ENCODE results near the gene ABCA6. TPM values are rescaled to one million over a fixed set of nuclear protein-coding genes. Genes with fewer than 3 reads are reported as not detected.
A peak's percentile ranks its signal among the peaks of the same experiment; 100 is the strongest.

Gene ABCA6
- total and polyA plus RNA-seq, 2 of the 13 experiments (the other 11 are each of a cell fraction or from before 2014, with no cell fraction given): 0.05 to 0.11 TPM

- TF ChIP-seq FOSL2 (CRISPR knock-in tag; IDR thresholded peaks at IDR 0.05) (peak; percentile 64), TBX3 (IDR thresholded peaks at IDR 0.05; ENCODE audit: borderline replicate concordance) (no peak), CBX2 (IDR thresholded peaks at IDR 0.05; ENCODE audit: low read depth, low read length) (no peak), CBX2 (CRISPR knock-in tag; IDR thresholded peaks at IDR 0.05; ENCODE audit: low read depth) (no peak), JUNB (CRISPR knock-in tag; IDR thresholded peaks at IDR 0.05; ENCODE audit: borderline replicate concordance) (no peak), SP140L (CRISPR knock-in tag; IDR thresholded peaks at IDR 0.05; ENCODE audit: borderline replicate concordance) (no peak), SMYD3 (CRISPR knock-in tag; IDR thresholded peaks at IDR 0.05) (no peak), MLXIP (CRISPR knock-in tag; IDR thresholded peaks at IDR 0.05; ENCODE audit: borderline replicate concordance) (no peak), SRSF1 (optimal IDR thresholded peaks at IDR 0.05; ENCODE audit: low read depth, low read length) (no peak), SMC3 (IDR thresholded peaks at IDR 0.05; ENCODE audit: low read length) (no peak), HNF4G (IDR thresholded peaks at IDR 0.05; ENCODE audit: borderline replicate concordance, low read depth, low read length) (no peak), HNF4G (CRISPR knock-in tag; IDR thresholded peaks at IDR 0.05; ENCODE audit: borderline replicate concordance, low read depth) (no peak), HIC2 (CRISPR knock-in tag; IDR thresholded peaks at IDR 0.05; ENCODE audit: low read depth) (no peak), PHF8 (CRISPR knock-in tag; IDR thresholded peaks at IDR 0.05) (no peak)
- TF ChIP-seq, protein P1, sequence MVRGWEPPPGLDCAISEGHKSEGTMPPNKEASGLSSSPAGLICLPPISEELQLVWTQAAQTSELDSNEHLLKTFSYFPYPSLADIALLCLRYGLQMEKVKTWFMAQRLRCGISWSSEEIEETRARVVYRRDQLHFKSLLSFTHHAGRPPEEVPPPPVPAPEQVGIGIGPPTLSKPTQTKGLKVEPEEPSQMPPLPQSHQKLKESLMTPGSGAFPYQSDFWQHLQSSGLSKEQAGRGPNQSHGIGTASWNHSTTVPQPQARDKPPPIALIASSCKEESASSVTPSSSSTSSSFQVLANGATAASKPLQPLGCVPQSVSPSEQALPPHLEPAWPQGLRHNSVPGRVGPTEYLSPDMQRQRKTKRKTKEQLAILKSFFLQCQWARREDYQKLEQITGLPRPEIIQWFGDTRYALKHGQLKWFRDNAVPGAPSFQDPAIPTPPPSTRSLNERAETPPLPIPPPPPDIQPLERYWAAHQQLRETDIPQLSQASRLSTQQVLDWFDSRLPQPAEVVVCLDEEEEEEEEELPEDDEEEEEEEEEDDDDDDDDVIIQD (CRISPR knock-in tag; IDR thresholded peaks at IDR 0.05; ENCODE audit: low read depth): peak; percentile 88
- TF ChIP-seq, protein P2, sequence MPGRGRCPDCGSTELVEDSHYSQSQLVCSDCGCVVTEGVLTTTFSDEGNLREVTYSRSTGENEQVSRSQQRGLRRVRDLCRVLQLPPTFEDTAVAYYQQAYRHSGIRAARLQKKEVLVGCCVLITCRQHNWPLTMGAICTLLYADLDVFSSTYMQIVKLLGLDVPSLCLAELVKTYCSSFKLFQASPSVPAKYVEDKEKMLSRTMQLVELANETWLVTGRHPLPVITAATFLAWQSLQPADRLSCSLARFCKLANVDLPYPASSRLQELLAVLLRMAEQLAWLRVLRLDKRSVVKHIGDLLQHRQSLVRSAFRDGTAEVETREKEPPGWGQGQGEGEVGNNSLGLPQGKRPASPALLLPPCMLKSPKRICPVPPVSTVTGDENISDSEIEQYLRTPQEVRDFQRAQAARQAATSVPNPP (CRISPR knock-in tag; IDR thresholded peaks at IDR 0.05): no peak
- TF ChIP-seq, protein P3, sequence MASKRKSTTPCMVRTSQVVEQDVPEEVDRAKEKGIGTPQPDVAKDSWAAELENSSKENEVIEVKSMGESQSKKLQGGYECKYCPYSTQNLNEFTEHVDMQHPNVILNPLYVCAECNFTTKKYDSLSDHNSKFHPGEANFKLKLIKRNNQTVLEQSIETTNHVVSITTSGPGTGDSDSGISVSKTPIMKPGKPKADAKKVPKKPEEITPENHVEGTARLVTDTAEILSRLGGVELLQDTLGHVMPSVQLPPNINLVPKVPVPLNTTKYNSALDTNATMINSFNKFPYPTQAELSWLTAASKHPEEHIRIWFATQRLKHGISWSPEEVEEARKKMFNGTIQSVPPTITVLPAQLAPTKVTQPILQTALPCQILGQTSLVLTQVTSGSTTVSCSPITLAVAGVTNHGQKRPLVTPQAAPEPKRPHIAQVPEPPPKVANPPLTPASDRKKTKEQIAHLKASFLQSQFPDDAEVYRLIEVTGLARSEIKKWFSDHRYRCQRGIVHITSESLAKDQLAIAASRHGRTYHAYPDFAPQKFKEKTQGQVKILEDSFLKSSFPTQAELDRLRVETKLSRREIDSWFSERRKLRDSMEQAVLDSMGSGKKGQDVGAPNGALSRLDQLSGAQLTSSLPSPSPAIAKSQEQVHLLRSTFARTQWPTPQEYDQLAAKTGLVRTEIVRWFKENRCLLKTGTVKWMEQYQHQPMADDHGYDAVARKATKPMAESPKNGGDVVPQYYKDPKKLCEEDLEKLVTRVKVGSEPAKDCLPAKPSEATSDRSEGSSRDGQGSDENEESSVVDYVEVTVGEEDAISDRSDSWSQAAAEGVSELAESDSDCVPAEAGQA (IDR thresholded peaks at IDR 0.05; ENCODE audit: low read depth): no peak
- TF ChIP-seq, protein P3 (CRISPR knock-in tag; IDR thresholded peaks at IDR 0.05; ENCODE audit: borderline replicate concordance): no peak
Measured at GRCh38 chr17:69042308-69042707, 99.4 kb downstream of the ABCA6 start (continued).

All from HepG2 (cell line).